HG03565 (cell line): ENCODE measurements around the gene ZNF605.
"Not testable (repeated sequence)": the region's sequence is repeated elsewhere in the genome, so short reads cannot be mapped to it uniquely, and the experiment has no call there.

Experiments
- ATAC-seq: cut with Tn5 transposase; IDR thresholded peaks from one replicate; pipeline ENCODE4 v1.9.1; 2021; ENCODE audit warnings: mild to moderate bottlenecking, moderate library complexity; ENCODE audit not compliant: unreplicated experiment

ZNF605 gene

GRCh38 chr12:132949936-132950837 lies 5.9 kb downstream of the ZNF605 start:
- ATAC-seq = no peak

GRCh38 chr12:132948146-132949066 lies 7.7 kb downstream of the ZNF605 start:
- no peak for ATAC-seq

- ATAC-seq = no peak
These were observed 9.8 kb downstream of the ZNF605 start for GRCh38 chr12:132946246-132946820.

- ATAC-seq = no peak
These were observed 10.3 kb downstream of the ZNF605 start for GRCh38 chr12:132945806-132946205.

- ATAC-seq = no peak
These were observed 13.5 kb downstream of the ZNF605 start for GRCh38 chr12:132942611-132943010.

- ATAC-seq = no peak
These were observed 14.7 kb downstream of the ZNF605 start for GRCh38 chr12:132941336-132941954.

GRCh38 chr12:132940071-132940719 lies 15.9 kb downstream of the ZNF605 start:
- no peak for ATAC-seq

GRCh38 chr12:132938807-132939206 lies 17.3 kb downstream of the ZNF605 start:
- not testable (repeated sequence) for ATAC-seq

GRCh38 chr12:132937476-132937875 lies 18.6 kb downstream of the ZNF605 start:
- ATAC-seq = no peak

- ATAC-seq = not testable (repeated sequence)
These were observed 19.2 kb downstream of the ZNF605 start for GRCh38 chr12:132936921-132937320.

GRCh38 chr12:132936163-132936562 lies 19.9 kb downstream of the ZNF605 start:
- ATAC-seq = no peak

GRCh38 chr12:132926415-132926833 lies 29.7 kb downstream of the ZNF605 start:
- ATAC-seq = no peak

- no peak for ATAC-seq
These were observed 30.3 kb downstream of the ZNF605 start for GRCh38 chr12:132925597-132926414.

- no peak for ATAC-seq
These were observed 31.8 kb downstream of the ZNF605 start for GRCh38 chr12:132924356-132924755.

- no peak for ATAC-seq
These were observed 32.7 kb downstream of the ZNF605 start for GRCh38 chr12:132923356-132923909.

GRCh38 chr12:132922676-132923075 lies 33.4 kb downstream of the ZNF605 start:
- no peak for ATAC-seq

GRCh38 chr12:132921685-132922084 lies 34.4 kb downstream of the ZNF605 start:
- ATAC-seq = no peak

GRCh38 chr12:132918680-132919079 lies 37.4 kb downstream of the ZNF605 start:
- ATAC-seq = no peak

- no peak for ATAC-seq
These were observed 47.1 kb downstream of the ZNF605 start for GRCh38 chr12:132909030-132909368.
